ENCODE data around the gene CDC42EP2. TPM values are rescaled to one million over a fixed set of nuclear protein-coding genes. Genes with fewer than 3 reads are reported as not detected.
A peak's percentile ranks its signal among the peaks of the same experiment; 100 is the strongest.

CDC42EP2 gene
- total RNA-seq, 1 donor from 2014 or later: 37.4 TPM

- no peak for TF ChIP-seq CTCF (IDR thresholded peaks at IDR 0.05; ENCODE audit: insufficient read depth, low read length, poor library complexity, severe bottlenecking)
- H3K36me3 ChIP-seq (ENCODE audit: control insufficient read depth, insufficient read depth, low read length): no peaks in the 10 kb centered on the region
- no peak for DNase-seq (ENCODE audit: low read depth)
- no peak overlapping the region for H3K4me3 ChIP-seq (ENCODE audit: low read depth, low read length)
- H3K27me3 ChIP-seq (ENCODE audit: control insufficient read depth, insufficient read depth, low read length): no peaks in the 10 kb centered on the region
These were observed 3.9 kb upstream of the CDC42EP2 start for GRCh38 chr11:65310736-65311135.

- H3K36me3 ChIP-seq (ENCODE audit: control insufficient read depth, insufficient read depth, low read length): no peaks in the 10 kb centered on the region
- no peak for TF ChIP-seq CTCF (IDR thresholded peaks at IDR 0.05; ENCODE audit: insufficient read depth, low read length, poor library complexity, severe bottlenecking)
- H3K27me3 ChIP-seq (ENCODE audit: control insufficient read depth, insufficient read depth, low read length): no peaks in the 10 kb centered on the region
- no peak overlapping the region for H3K4me3 ChIP-seq (ENCODE audit: low read depth, low read length)
- DNase-seq (ENCODE audit: low read depth): no peak
These were observed 3.4 kb upstream of the CDC42EP2 start for GRCh38 chr11:65311170-65311678.

GRCh38 chr11:65315204-65315865 is 669 bp downstream of the CDC42EP2 start:
- DNase-seq (ENCODE audit: low read depth): no peak
- Histone ChIP-seq H3K36me3 (ENCODE audit: control insufficient read depth, insufficient read depth, low read length) (no peaks in the 10 kb centered on the region), H3K4me3 (ENCODE audit: low read depth, low read length) (peak overlapping the region; percentile 74), H3K27me3 (ENCODE audit: control insufficient read depth, insufficient read depth, low read length) (no peaks in the 10 kb centered on the region)
- TF ChIP-seq CTCF (IDR thresholded peaks at IDR 0.05; ENCODE audit: insufficient read depth, low read length, poor library complexity, severe bottlenecking): peak; percentile 92

- no peaks in the 10 kb centered on the region for H3K27me3 ChIP-seq (ENCODE audit: control insufficient read depth, insufficient read depth, low read length)
- DNase-seq (ENCODE audit: low read depth): no peak
- no peaks in the 10 kb centered on the region for H3K36me3 ChIP-seq (ENCODE audit: control insufficient read depth, insufficient read depth, low read length)
- TF ChIP-seq CTCF (IDR thresholded peaks at IDR 0.05; ENCODE audit: insufficient read depth, low read length, poor library complexity, severe bottlenecking): no peak
- H3K4me3 ChIP-seq (ENCODE audit: low read depth, low read length): peak overlapping the region; percentile 74
These were observed 1.2 kb downstream of the CDC42EP2 start for GRCh38 chr11:65315866-65316226.

- Histone ChIP-seq H3K36me3 (ENCODE audit: control insufficient read depth, insufficient read depth, low read length) (no peaks in the 10 kb centered on the region), H3K4me3 (ENCODE audit: low read depth, low read length) (peak overlapping the region; percentile 74), H3K27me3 (ENCODE audit: control insufficient read depth, insufficient read depth, low read length) (no peaks in the 10 kb centered on the region)
- no peak for TF ChIP-seq CTCF (IDR thresholded peaks at IDR 0.05; ENCODE audit: insufficient read depth, low read length, poor library complexity, severe bottlenecking)
- no peak for DNase-seq (ENCODE audit: low read depth)
These were observed 1.8 kb downstream of the CDC42EP2 start for GRCh38 chr11:65316227-65317024.
